HG03354 (cell line): ENCODE data around the gene TFAP2E.

Experiments
- ATAC-seq: cut with Tn5 transposase; IDR thresholded peaks from one replicate; pipeline ENCODE4 v1.9.1; 2021; ENCODE audit warnings: mild to moderate bottlenecking; ENCODE audit not compliant: unreplicated experiment, poor library complexity, severe bottlenecking

TFAP2E gene

DNA sequence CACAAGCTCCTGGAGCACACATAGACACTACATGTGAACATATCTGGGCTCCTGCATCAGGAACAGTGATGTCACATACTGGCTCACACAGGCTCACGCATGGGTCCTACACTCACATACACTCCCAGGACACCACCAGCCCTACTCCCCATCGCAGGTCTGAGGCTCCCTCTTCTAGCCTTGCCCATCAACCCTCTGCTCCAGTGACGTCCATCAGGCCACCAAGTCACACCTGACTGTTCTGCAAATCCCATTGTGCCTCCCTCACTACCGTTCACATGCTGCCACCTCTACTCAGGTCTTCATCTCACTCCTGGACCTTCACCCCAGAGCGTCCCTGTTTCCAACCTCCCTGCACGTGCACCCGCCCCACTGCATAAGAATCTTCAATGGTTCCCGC lies 18.1 kb downstream of the TFAP2E start:
- no peak for ATAC-seq

DNA sequence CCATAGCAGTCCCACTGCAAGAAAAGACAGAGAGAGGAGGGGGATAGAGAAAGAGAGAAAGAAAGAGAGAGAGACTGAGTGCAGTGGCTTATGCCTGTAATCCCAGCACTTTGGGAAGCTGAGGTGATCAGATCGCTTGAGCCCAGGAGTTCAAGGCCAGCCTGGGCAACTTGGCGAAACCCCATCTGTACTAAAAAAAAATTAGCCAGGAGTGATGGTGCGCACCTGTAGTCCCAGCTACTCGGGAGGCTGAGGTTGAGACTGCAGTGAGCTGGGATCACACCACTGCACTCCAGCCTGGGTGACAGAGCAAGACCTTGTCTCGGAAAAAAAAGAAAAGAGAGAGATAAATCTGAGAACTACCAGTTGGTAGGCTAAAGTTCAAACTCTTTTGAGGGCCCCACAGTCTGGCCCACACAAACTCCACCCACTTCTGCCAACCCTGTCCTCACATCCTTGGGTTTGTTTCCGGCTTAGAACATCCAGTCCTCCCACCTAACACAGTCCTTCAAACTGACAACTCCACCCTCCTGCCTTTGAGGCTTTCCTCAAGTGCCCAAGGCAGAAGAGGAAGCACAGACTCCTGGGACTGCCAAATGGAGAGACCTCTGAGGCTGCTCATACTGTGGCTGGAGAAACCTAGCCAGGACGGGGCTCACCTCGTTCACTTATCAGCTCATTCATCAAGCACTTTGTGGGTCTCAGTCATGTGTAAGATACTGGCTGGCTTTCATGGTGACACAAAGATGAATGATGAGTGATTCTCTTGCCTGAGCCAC lies 20.1 kb downstream of the TFAP2E start:
- ATAC-seq, result no peak

DNA sequence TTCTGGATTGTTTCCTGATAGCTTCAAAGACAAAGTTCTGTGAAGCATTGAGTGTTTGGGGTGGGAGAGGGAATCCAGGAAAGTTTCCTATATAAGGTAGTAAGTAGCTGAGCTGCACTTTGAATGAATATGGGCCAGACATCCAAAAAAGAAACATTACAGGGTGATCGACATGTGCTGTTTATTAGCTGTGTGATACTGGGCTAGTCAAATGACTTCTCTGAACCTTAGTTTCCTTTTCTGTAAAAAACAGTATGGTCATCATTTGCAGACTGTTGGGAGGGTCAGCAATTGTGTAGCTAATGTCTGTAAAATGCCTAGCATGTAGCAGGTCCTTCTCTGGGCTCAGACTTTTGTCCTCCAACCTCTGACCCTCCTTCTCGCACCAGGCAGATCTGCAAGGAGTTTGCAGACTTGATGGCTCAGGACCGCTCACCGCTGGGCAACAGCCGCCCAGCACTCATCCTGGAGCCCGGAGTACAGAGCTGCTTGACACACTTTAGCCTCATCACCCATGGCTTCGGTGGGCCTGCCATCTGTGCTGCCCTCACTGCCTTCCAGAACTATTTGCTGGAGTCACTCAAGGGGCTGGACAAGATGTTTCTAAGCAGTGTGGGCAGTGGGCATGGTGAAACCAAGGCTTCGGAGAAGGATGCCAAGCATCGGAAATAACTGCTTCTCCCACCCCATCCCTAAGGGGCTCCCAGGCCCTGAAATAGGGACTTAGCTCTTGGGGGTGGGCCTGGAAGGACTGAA lies 21.1 kb downstream of the TFAP2E start:
- no peak for ATAC-seq

DNA sequence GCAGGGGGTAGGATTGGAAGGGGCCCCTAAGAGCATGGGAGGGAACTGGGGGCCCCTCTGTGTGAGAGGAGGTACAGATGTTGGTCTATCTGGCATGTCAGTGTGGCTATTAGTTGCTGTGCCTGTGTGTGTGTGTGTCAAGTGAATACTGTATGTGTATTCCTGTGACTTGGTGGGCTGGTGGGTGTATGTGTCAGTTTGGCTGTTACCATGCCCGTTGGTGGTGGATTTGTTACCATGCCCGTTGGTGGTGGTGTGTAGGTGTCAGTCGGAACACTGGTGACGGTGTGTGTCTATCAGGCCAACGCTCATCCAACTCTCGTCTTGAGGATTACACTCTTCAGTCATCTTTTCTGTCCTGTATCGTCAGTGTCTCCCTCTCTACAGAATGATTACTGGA lies 22.6 kb downstream of the TFAP2E start:
- ATAC-seq, result no peak

DNA sequence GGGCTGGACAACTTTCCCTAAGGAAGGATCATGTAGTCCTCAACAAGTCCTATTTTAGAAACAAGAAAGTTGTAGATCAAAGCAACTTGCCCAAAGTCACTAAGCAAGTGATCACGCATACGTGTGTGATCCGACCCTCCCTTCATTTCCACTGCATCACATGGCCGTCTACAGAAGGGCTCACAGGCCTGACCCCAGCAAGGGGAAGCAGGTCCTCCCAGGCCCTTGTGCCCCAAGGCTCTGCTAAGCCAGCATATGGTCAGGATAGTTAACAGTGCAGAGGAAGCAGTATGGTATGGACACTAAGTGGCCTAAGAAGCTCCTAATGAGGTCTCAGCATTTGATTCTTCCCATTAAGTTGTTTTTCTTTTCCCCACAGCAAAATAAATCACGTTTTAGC lies 24.8 kb downstream of the TFAP2E start:
- no peak for ATAC-seq

DNA sequence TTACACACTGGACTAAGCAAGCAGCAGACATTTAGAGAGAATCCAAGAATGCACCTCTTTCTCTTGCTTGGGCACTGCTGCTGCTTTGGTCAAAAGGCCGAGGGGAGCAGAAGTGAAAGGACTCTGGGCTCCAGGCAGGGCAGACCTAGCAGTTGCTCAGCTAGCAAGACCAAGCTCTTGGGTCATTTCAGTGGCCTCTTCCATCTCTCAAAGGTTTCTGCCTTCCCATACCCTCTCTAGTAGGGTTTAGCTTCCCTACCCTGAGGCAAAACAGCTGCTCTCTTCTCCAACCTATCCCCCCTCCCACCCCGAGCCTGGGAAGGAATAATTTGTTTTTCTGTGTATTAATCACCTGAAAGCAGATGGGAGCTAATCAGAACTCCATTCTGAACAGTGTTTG lies 25.8 kb downstream of the TFAP2E start:
- no peak for ATAC-seq

DNA sequence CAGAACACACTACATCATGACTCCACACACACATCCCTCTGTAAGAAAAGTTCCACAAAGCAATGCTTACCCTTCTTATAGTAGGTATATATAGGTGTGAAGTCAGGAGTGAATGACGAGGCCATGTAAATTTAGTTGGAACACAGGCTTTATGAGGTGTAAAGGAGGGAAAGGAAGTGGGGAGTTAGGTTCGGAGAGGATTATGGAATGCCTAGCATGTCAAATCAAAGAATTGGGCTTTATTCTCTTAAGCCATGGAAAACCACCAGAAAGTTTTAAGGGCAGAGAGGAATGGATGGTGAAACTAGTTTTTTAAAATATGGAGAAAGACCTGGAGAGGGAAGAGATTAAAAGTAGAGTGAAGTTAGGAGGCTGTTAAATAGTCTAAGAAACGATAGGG lies 26.3 kb downstream of the TFAP2E start:
- no peak for ATAC-seq

DNA sequence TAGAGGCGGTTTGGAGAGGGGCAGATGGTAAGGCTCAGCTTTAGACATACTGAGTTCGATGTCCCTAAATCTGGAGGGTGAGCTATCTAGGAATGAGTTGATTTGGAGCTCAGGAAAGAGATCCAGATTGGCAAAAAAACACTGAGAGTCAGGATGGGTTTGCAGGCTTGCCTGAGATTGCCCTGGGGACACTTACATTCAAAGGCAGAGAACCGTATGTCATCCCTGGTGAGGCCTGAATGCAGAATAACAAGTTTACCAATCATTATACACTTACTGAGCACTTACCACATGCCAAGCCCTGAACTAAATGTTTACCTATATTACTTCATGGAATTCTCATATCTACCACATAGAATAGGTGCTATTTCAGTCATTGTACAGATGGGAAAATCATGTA lies 27.5 kb downstream of the TFAP2E start:
- no peak for ATAC-seq

DNA sequence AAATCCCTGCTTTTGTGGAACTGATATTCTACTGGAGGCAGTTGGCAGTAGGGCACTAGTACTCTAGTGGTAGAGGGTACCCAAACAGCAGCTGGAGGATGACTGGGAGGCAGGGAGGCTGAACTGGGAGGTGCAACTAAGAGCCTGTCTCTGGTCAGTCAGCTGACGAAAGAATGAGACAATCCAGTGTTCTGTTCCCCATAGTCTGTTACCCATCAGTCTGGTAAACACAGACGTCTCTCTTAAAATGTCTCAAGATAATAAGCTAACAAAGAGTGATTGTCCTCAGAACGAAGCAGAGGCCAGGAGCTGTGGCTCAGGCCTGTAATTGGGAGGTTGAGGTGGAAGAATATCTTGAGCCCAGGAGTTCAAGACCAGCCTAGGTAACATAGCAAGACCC lies 30.4 kb downstream of the TFAP2E start:
- no peak for ATAC-seq

DNA sequence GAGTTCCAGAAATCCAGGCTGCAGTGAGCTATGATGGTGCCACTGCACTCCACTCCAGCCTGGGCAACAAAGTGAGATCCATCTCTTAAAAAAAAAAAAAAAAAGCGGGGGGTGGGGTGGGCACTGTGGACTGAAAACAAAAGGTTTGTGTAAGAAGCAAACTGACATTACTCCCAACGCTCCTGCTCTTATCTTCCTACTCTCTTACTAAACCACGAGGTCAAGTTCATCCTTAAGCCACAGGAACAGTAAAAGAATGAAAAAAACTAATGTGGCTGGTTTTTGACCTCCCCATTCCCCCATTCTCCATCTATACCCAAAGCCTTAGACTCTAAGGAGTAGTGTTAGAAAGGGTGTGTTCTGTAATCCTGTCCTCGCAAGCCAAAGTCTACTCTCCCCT lies 30.8 kb downstream of the TFAP2E start:
- ATAC-seq, result no peak

DNA sequence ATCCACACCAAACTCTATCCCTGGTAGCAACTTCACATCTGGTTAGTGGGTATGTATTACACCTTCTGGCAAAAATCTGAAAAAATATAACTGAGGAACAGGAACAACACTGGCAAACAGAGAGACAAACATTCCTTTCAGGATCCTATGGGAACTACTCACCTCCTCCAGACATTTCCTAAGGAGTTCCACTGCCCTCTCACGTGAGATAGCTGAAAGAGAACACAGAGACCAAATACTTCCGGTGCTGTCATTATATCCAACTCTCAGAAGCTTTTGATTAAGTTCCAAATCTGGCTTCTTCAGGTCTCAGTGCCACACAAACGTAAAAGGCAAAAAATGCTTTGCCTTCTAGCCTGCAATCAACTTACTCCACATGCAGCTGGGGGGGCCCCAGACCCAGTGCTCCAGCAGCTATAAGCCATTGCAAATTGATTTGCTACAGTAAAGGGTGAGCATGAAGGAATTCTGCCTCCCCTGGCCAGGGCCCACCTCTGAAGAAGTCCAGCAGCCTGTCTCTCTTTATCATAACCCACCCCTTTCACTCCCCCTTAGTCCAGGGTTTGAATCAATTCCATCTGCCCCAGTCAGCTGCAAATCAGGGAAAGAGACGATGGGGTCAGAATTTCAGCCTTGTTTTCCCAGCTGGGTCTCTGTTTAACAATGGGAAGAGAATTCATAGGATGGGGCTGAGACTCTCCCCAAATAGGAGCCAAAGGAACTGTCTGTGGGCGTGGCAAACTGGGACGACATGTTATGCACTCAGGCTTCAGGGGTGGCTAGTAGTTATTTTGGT lies 32.2 kb downstream of the TFAP2E start:
- no peak for ATAC-seq

DNA sequence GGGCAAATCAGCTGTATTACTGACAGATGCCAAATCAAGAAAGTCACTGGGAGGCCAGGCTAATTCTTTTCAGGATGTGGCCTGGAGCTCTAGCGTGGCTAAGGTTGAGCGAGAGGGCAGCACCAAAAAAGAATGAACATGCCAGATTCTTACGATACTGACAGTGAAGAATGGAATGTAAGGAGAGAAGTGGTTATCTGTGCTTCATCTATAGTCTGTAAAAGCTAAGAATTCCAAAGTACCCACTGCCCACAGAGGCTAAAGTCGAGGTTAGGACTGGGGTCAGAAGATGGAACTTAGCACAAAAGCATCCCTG lies 32.7 kb downstream of the TFAP2E start:
- no peak for ATAC-seq

DNA sequence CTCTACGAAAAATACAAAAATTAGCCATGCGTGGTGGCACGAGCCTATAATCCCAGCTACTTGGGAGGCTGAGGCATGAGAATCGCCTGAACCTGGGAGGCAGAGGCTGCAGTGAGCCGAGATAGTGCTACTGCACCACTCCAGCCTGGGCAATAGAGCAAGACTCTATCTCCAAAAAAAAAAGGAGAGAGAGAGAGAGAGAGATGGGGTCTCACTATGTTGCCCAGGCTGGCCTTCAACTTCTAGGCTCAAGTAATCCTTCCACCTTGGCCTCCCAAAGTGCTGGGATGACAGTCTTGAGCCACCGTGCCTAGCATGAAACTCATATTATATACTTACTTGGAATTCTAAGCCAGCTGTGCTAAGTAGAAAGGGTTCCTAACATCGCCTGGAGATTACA lies 38.5 kb downstream of the TFAP2E start:
- no peak for ATAC-seq

DNA sequence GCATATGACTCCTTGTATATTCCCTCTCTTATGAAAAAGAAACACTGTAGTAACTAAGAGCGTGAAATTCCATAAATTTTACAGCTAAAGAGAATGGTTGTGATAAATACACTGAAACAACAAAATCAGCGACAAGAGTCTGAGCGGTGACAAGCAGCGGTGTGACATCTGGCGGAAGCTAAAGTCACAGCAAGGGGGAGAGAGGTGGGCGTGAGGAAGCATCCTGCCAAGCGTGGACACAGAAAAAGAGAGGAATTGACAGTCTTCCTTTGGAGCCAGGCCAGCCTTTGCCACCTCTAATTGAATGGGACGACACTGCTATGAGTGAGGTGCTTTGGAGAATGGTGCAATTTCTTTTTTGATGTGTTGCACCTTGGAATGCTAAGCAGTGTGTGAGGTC lies 42.3 kb downstream of the TFAP2E start:
- ATAC-seq, result no peak

DNA sequence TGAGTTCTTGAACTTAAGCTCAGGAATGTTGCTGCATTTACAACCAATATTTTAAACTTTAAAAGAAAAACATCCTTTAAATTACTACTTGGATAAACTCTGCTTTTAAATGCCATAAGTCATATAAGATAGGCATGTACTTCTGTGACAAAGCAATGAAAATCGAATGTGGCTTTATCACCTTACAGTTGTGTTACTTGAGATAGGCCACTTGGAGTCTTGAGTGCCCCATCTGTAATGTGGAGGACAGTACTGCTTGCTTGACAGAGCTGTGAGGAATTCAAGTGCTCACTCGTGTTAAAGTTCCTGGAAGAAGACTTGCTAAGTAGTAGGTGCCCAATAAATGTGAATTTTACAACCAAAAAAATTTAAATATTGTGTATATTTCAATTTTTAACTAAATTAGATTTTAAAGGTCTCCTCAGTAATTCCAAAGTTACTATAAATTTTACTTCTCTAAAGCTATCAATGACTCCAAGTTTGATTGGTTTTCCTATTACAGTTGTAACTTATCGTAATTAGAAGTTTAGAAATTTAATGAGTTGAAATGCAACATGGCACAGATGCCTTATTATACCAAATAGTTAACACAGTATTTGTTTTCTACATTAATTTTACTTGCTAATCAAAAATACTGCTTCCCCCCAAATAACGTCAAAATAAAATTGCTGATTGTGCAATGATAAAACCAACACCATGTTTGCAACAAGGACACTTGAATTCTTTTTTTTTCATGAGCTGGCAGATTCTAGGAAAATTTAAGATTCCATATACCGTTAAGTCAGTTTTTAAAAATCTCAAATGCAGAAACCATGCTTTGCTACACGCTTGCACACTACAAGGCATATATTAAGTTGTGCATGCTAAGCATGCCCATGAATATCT lies 46.4 kb downstream of the TFAP2E start:
- no peak for ATAC-seq

DNA sequence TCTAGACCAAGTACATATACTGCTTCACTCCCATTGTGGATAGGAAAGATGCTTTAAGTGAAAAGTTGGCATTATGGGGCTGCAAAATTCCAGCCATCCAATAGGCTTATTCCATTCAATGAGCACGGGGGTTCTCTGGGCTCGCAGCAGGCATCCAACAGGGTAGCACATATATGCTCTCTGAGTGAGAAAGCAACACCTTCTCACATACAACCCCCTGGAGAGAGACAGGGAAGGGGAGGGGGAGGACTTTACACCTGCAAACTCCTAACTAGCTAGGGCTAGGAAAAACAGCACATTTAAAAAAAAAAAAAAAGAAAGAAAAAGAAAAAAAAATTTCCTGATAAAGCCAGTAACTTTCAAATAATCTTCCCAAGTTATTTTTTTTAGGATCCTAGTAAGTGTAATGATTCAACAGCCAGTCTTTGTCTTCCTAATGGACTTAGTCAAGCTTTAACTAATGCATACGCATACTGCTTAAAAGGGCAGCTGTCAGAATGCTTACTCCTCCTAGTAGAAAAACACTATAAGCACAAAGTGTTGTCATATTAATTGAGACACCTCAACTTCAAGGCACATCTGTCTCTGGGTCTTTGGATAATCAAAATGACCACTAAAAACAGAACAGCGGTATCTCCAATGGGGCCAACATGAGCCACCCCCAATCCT lies 49.5 kb downstream of the TFAP2E start:
- no peak for ATAC-seq

DNA sequence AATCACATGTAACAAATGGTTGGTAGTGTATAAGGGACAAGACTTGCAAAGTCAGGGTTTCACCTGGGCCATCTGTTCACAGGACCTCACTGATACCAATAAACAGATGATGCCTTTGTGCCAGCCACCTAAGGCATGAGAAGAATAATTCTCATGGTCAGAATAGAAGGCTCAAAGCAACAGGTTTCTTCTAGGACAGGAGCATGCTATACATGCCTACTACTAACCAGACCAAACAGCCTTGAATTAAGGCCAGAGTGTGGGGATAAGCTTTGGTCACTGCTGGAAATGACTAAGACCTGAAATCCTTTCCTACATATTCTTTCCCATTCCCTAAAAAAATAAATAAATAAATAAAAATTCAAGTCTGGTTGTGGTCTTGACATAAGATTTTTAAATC lies 50.7 kb downstream of the TFAP2E start:
- no peak for ATAC-seq

DNA sequence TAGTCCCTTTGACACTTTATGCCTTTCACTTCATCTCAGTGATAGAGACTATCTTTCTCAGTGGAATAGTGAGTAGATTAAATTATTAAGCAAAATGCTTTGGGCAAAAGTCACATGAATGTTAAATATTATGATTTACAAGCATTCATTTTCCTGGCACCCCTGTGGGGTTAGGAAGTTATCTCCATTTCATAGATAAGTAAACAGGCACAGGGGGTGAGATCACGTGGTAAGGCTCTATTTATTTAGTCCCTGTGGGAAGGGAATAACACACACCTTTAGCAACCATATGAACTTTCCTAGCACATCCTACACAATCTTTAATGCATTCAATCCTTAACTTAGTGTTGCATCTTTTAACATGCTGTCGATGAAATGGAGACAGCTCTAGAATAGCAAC lies 55.9 kb downstream of the TFAP2E start:
- ATAC-seq, result no peak

DNA sequence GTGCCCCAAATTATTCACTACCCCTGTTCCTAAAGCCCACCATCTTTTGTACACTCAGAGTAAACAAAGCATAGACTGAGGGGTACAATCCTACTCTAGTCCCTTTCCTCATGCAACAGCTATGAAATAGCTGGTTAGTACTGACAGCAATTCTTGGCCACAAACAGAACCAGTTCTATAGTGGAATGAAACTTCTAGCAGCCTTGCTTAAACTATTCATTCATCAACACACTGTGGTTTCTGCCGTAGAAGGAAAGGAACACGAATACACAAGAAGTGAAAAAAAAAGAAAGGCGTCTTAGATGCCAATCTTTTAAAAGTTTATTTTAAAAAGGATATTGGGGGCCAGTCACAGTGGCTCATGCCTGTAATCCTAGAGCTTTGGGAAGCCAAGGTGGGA lies 58.3 kb downstream of the TFAP2E start:
- ATAC-seq, result no peak
